ENCODE results near the gene LNPK.

Gene LNPK

DNA sequence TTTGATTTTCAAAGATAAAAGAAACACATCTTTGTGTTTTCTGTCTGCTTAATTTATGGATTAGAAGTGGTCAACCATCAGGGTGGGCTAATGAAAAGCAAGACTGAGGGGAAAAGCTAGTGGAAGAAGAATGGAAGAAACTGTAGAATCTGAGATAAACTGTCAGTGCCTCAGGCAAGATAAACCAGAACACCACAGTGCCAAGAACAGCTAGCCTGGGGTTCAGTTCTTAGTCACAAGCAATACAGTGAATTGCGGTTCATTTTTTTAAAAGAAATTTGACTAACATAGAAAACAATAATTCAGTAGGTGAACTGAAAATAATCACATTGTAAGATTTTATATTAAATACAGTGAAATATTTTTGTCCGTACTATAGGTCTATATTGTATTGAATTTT lies 22.0 kb upstream of the LNPK start:
- ChIA-PET CTCF (interaction anchor here (0.9 to 1.2 kb wide), 3 partner anchors 8 to 29 kb away, joined by 3 read pairs; no protein-coding TSS in a partner anchor), POLR2A (no interaction called here)
- TF ChIP-seq, protein P1, sequence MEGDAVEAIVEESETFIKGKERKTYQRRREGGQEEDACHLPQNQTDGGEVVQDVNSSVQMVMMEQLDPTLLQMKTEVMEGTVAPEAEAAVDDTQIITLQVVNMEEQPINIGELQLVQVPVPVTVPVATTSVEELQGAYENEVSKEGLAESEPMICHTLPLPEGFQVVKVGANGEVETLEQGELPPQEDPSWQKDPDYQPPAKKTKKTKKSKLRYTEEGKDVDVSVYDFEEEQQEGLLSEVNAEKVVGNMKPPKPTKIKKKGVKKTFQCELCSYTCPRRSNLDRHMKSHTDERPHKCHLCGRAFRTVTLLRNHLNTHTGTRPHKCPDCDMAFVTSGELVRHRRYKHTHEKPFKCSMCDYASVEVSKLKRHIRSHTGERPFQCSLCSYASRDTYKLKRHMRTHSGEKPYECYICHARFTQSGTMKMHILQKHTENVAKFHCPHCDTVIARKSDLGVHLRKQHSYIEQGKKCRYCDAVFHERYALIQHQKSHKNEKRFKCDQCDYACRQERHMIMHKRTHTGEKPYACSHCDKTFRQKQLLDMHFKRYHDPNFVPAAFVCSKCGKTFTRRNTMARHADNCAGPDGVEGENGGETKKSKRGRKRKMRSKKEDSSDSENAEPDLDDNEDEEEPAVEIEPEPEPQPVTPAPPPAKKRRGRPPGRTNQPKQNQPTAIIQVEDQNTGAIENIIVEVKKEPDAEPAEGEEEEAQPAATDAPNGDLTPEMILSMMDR (IDR thresholded peaks at IDR 0.05; ENCODE audit: control extremely low read depth, extremely low read depth, low read depth, missing control alignments) = no peak
- no peak for DNase-seq (ENCODE audit: extremely low spot score)

DNA sequence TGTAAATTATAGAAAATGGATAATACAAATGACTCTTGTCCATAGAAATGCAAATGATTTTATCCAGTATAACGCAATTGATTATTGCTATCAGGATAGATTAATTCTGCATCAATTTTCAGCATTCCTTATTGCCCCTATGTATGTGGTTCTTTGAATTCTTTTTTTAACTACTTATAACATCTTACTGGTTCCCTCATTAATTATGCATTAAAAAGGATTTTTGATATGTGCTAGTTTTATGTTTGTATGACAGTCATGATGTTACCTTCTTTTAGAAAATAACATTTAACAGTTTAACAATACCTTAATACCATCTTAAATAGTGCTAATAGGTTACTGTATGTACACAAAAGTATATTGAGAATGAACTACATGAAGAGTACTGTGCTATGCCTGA lies 20.0 kb upstream of the LNPK start:
- TF ChIP-seq, protein P1 (IDR thresholded peaks at IDR 0.05; ENCODE audit: control extremely low read depth, extremely low read depth, low read depth, missing control alignments) = no peak
- ChIA-PET CTCF (no interaction called here), POLR2A (no interaction called here)
- no peak for DNase-seq (ENCODE audit: extremely low spot score)

DNA sequence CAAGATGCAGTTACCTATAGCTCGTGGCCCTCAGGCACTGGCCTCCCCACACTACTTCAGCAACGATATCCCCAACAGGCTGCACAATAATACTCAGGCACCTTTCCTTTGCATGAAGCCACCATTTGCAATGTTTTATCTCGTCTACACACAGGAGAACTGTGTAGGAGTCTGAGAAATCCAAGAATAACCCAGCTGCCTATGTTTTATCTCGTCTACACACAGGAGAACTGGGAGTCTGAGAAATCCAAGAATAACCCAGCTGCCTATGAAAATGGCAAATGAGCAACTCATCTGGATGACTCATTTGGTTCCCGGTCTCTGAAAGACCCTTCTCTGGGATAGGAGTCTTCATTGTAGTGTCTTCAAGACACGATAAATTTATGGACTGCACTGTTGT lies 18.3 kb upstream of the LNPK start:
- TF ChIP-seq, protein P1 (IDR thresholded peaks at IDR 0.05; ENCODE audit: control extremely low read depth, extremely low read depth, low read depth, missing control alignments) = no peak
- ChIA-PET CTCF (interaction anchor here (0.8 to 1.2 kb wide), 2 partner anchors 10 to 19 kb away, joined by 3 read pairs; partner anchors contain the start of gene LNPK), POLR2A (no interaction called here)
- DNase-seq (ENCODE audit: extremely low spot score) = no peak

DNA sequence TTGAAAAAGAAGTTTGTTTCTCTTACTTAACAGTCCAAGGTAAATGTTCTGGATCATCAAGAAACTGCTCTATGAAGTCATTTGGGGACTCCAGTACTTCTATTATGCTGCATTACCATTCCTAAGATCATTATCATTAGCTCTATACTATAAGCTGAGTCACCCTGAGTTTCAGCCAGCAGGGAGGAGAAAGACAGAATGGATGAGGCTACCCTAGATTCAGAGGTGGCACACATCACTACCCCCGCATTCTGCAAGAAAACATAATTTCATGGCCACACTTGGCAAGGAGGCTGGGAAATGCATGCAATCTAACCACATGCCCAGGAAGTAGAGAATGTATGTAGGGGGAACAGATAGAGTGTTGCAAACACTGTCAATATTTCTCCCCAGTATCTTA lies 16.6 kb upstream of the LNPK start:
- POLR2A ChIA-PET = no interaction called here
- TF ChIP-seq, protein P1 (IDR thresholded peaks at IDR 0.05; ENCODE audit: control extremely low read depth, extremely low read depth, low read depth, missing control alignments) = no peak
- DNase-seq (ENCODE audit: extremely low spot score) = no peak
- CTCF ChIA-PET = no interaction called here

DNA sequence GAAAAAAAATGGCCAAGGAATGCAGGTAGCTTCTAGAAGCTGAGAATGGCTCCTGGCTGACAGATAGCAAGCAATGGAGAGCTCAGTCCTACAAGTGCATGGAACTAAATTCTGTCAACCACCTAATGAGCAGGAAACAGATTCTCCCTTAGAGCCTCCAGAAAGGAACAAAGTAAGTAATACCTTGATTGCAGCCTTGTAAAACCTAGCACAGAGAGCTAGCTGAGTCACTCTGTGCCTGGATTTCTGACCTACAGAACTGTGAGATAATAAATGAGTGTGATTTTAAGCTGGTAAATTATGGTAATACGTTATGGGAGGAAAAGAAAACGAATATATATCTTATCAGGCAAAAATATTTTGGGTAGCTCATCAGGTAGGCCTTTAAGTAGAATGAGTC lies 7.4 kb upstream of the LNPK start:
- CTCF ChIA-PET = interaction anchor here (1.1 to 1.5 kb wide), 2 partner anchors 11 to 55 kb away, joined by 3 read pairs; no protein-coding TSS in a partner anchor
- DNase-seq (ENCODE audit: extremely low spot score) = no peak
- TF ChIP-seq, protein P1 (IDR thresholded peaks at IDR 0.05; ENCODE audit: control extremely low read depth, extremely low read depth, low read depth, missing control alignments) = no peak
- POLR2A ChIA-PET = no interaction called here

DNA sequence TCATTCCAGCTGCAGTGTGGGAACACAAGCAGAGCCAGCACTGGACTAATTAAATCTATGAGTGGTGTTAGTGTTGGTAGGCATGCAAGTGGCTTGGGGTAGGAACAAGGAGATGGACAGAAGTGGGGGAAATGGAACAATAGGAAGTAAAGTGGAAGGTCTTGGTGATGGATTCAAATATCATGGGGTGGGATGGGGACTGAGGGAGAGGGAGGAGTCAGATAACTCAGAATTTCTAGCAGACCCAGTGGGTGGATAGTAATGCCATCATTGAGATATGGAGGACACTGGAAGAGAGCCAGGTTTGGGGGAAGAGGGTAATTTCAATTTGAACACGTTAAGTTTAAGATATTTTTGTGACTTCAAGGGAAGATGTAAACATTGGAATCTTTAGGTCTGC lies 2.9 kb upstream of the LNPK start:
- CTCF ChIA-PET = no interaction called here
- TF ChIP-seq, protein P1 (IDR thresholded peaks at IDR 0.05; ENCODE audit: control extremely low read depth, extremely low read depth, low read depth, missing control alignments) = no peak
- DNase-seq (ENCODE audit: extremely low spot score) = no peak
- POLR2A ChIA-PET = no interaction called here

DNA sequence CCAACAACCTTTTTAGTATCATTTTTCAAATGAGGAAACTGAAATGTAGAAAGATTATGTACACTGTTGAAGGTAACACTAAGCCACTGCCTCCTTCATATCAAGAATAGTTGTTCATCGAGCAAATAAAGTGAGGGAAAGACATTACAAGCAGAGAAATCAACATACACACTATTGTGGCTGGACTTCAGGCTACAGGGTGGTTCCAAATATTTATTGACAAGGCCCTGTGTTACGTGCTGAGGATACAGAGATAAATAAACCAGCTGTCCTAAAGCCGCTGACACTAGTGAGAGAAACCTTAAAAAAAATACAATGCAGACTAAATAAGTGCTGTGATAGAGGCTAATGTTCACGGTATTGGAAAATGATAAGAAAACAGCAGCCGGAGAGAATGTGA lies 1.9 kb upstream of the LNPK start:
- TF ChIP-seq, protein P1 (IDR thresholded peaks at IDR 0.05; ENCODE audit: control extremely low read depth, extremely low read depth, low read depth, missing control alignments) = no peak
- ChIA-PET POLR2A (no interaction called here), CTCF (interaction anchor here (2.1 kb wide), 1 partner anchor 30 kb away, joined by 6 read pairs; no protein-coding TSS in a partner anchor)
- DNase-seq (ENCODE audit: extremely low spot score) = no peak
